Measurements from ENCODE around the gene GPRASP3.

Gene GPRASP3

DNA sequence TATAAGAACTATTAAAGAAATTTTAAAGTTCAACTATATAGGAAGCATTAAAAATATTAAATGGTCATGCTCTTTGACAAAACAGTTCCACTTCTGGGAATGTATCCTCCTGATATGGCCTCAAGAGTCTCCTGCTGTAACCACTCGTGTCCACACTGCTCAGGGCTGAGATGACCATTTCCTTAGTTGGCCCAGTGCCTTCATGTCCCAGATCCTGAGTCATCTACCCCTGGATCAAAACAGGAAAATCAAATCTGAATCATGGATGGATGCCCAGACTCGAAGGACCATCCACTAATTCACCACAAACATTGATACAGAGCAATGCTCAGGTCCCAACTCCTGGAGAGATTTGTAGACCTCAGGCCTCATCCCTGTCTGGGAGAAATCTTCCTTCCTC lies 44.7 kb downstream of the GPRASP3 start:
- DNase-seq (ENCODE audit: low read depth), result peak; percentile 75

DNA sequence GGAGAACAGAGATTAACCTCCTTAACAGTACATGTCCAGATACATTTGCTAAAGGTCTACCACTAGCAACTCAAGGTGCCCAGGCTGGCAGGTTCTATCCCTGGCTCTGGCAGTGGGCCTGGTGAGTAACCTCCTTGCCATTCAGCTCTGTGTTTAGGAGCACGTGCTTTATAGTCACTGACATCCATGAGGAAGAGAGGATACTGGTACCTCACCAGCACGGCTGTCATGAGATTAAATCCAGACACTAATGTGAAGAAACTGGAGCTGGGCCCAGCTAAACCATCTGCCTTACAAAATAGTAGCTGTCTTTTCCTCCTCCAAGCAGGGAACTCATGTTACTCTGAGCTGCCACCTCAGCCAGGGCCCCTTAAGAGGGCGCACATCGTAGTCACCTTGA lies 45.3 kb downstream of the GPRASP3 start:
- peak; percentile 47 for DNase-seq (ENCODE audit: low read depth)

DNA sequence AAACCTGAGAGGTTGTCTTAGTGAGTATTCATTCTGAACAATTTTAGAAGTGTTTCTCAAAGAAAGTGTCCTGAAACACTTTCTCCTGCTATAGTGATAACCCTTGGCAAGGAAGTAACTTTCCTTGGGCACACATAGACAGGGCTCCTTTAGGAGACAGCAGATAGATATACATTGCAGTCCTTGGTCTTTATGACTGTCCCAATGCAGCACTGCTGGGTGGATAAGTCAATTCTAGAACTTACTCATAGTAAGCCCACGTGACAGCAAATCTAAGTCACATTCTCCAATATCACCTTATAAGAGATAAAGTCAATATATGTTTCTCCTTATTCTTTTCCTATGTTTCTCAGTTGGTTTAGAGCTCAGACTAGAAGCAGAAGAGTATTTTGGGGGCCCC lies 46.7 kb downstream of the GPRASP3 start:
- no peak for DNase-seq (ENCODE audit: low read depth)

DNA sequence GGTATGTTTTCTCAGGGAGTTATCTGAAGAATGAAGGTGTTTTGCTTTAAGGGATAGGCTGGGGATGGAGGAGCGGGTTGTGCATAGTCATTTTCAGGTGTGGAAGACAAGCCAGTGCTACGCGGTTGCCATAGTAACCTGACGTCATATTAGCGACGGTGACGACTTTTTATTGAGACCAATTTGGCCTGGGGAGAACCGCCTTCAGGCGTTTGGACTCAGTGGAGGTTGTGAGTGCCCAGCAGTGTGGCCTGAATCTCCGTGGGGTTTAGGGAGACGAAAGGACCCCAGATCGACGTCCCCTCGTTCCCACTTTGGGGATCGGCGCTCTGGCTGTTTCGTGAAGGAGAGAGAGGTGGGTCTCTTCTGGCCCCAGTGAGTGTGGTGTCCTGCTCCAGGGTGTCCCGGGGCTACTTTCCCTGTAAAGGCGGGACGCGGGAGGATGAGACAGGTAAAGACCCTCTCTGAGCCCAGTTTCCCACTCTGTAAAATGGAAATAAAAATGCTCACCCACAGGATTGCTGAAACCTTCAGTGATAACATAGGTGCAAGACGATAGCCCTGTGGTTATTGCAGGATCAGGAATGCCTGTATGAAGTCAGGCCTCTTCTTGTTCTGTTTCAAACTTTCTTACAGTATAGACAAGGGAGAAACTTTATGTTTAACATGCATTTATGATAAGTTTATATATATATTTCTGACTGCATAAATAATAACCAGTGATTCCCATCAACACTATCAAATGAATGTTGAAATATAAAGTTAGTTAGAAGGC lies 48.6 kb downstream of the GPRASP3 start:
- DNase-seq (ENCODE audit: low read depth), result peak; percentile 76

Measured in stromal cell of bone marrow (primary cell).